GM11168 (cell line): ENCODE results near the gene SOWAHD.
"Not testable (repeated sequence)": the region's sequence is repeated elsewhere in the genome, so short reads cannot be mapped to it uniquely, and the experiment has no call there.

Experiments used
- in situ Hi-C: fragments of 300-500 bp; cut with MboI; formaldehyde crosslinking; loops from one replicate; pipeline ENCODE4 v1.12.0; 2022; ENCODE audit warnings: low sequenced_read_pairs; ENCODE audit not compliant: unreplicated experiment

The SOWAHD gene, protein sequence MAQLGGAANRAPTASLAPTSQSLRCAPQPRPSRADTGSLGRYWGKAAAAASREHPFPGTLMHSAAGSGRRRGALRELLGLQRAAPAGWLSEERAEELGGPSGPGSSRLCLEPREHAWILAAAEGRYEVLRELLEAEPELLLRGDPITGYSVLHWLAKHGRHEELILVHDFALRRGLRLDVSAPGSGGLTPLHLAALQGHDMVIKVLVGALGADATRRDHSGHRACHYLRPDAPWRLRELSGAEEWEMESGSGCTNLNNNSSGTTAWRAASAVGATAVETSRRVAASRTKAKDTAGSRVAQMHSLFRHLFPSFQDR

DNA sequence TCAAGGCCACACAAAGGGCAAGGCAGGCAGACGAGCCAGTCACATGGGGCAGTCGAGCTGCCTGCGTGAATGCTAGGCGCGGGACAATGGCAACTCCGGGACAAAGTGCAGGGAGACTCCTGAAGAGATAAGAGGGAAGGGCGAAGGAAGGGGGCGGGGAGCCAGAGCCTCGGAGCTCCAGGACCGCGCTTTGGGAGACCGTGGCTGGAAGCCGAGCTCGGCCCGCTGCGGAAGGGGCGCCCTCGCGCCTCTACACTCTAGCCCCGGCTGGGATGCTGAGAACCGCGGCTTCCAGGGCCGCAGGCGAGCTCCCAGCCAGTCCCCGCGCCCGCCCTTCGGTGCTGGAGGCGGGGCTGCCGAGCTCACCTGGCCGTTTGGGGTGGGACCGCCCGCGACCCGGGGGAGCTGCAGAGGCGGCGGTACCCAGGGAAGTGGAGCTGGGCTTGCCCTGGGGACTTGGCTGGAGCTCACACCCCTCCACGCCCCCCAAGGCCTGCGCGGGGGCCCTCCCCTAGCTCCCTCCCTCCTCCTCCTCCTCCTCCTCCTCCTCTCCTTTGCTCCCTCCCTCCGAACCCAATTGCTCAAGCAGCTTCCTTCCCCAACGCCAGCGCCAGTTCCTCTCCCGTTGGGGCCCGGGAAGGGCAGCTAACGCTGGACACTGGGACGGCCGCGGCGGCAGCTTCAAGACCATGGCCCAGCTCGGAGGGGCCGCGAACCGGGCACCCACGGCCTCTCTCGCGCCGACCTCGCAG, at the start of gene SOWAHD:
Gene SOWAHD (plus strand): TSS at position 610 of the 752 bp plus-strand sequence. CDS start 80 bp downstream, at position 690.
- in situ Hi-C loops = no loop called here

DNA sequence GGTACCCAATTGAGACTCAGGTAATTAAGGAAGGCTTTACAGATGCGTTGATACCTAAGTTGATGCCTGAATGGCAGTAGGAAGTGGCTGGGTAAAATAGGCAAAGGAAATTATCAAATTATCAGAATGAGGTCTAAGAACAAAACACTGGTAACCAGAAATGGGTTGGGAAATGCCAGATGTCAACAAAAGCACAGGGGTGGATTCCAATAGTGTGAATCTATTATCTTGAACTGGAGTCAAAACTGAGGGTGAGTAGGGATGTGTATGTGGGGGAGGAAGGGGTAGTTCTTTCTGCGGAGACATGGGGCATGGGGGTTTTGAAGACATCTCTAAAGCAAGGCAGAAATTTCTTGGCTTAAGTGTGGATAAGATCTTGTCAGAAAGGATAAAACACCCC, 49.5 kb upstream of the SOWAHD start:
- in situ Hi-C loops = no loop called here

DNA sequence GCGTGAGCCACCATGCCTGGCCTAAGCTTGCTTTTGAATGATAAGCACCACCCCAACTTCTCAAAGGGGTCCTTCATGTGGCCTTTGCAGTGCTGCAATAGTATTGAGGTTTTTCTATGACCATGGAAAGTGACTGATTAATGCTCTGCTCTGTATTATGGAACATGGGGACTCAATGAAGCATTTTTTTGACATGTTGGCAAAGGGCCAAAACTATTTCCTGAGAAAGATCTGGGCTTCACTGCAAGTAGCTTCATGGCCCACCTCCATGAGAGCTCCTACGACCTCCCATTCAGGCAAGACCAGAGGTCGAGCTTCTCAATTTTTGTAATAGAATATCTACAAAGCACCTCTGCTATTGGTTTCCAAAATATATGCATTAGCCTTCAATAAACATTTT, 48.8 kb upstream of the SOWAHD start:
- in situ Hi-C loops = no loop called here

DNA sequence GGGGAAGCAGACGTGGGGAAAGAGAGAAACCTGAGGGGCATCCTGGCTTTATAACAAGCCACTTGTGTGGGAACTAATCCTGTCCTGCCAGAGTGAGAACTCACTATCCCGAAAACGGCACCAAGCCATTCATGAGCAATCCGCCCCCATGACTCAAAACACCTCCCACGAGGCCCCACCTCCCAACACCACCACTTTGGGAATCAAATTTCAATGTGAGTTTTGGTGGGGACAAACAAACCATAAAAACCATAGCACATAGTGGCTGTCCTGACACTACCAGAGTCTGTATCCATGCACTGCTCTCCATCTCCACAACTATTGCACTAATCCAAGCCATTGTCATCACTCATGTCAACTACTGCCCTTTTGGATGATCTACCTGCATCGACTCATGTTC, 36.9 kb upstream of the SOWAHD start:
- in situ Hi-C loops = no loop called here

DNA sequence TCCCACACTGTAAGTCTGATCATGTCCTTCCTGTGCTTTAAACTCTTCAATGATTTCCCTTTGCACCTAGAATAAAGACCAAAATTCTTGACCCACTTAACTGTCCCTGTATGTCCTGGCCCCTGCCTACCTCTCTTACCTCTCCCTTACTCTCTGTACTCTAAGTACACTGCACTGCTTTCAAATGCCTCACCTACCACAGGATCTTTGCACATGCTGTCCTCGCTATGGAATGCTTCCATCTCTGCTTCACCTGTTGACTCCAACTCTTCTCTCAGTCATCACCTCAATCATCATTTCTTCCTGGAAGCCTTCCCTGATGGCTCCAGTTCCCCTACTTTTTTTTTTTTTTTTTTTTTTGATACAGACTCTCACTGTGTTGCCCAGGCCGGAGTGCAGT, 36.5 kb upstream of the SOWAHD start:
- in situ Hi-C loops = no loop called here

DNA sequence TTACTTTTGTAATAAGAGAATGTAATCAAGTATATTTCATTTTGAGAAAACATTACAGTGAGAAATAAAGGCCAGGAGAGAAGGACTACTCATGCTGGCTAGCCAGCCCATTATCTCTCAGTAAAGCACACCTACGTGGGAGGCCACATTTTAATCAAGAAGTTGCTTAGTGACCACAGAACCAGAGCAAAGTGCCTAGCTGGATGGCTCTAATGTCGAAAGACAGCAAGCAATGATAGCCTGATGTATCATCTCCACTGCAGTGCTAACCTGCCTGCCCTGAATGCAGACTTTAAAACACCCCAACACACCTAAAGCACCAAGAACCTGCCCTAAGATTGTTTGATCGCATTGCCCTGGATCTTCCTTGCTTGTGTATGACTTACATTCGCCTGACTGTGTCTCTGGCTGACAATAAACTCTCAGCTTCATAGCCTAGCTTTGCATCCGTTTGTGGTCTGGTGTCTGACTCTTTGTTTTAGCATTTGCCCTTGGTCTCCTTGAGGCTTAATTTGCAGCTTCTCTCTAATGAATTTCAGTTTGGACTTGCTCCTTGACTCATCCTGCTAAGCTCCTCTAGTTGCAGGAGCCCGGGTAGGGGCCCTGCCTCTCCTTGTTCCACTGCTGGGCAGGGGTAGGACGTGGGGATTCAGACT, 31.4 kb upstream of the SOWAHD start:
- in situ Hi-C loops = loop anchor here (25.0 kb wide), 1 partner anchor 215 kb away; no protein-coding TSS in a partner anchor

DNA sequence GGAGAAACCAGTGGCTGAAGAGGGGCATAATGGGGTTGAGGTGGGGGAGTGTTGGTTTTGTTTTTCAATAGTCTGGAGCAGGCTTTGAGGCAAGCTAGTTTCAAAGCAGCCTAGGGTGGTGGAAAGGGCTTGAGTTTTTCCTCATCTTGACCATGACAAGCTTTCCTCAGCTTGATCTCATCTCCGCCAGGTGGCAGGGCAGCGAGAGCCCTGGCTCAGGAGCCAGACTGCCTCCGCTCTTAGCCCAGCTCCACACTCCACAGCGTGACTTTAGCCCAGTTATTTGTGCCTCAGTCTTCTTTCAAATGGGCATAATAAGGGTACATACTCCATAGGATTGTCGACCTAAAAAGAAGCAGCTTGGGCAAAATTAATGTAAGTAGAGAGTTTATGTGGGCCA, 29.9 kb upstream of the SOWAHD start:
- in situ Hi-C loops = loop anchor here (25.0 kb wide), 1 partner anchor 216 kb away; no protein-coding TSS in a partner anchor

DNA sequence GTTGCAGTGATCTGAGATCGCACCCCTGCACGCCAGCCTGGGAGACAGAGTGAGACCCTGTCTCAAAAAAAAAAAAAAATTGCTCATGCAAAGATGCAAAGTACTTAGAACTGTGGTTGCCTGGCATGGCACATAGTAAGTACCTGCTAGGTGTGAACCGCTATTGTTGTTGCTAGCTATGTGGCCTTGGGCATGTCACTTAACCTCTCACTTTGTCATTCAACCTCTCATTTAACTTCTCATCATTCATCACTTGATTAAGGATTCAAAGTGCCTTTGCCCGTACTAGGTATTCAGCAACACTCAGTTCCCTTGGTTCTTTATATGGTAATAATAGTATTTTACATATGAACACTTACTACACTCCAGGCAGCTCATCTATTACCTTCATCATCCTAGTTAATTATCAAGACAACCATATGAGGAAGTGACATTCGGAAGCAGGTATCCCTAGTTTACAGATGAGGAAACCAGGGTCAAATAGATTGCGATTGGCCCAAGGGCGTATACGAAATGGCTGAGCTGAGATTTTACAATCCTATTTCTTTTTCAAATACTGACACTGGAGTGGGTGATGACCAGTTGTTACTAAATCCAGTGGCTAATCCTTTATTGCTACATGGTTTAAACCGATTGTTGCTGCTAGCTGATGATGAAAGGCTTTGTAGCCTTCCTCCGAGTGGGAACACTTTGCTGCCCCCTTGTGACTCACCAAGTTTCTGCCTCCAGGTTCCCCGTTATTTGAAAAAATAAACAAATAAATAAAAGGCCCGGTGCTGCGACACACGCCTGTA, 28.8 kb upstream of the SOWAHD start:
- in situ Hi-C loops = loop anchor here (25.0 kb wide), 1 partner anchor 217 kb away; no protein-coding TSS in a partner anchor

DNA sequence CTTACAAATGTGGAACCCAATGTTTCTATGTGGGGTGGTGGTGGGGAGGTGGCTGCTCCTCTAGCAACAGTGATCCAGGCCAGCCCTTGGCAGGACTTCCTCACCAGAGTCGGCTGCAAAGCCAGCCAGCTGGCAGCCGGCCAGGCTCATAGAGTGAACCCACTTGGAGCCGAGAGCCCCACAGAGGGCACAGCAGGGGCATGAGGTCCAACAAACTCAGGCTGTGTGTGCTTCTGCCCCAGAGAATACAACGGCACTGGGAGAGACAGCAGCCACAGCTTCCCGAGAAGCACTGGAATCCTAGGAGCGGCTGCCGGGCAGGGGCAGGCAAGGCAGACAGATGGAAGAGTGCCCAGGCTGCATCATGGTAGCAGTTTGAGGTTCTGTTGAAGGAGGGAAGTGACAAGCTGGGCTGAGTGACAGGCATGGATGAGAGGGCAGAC, 23.5 kb upstream of the SOWAHD start:
- in situ Hi-C loops = loop anchor here (25.0 kb wide), 1 partner anchor 223 kb away; no protein-coding TSS in a partner anchor

DNA sequence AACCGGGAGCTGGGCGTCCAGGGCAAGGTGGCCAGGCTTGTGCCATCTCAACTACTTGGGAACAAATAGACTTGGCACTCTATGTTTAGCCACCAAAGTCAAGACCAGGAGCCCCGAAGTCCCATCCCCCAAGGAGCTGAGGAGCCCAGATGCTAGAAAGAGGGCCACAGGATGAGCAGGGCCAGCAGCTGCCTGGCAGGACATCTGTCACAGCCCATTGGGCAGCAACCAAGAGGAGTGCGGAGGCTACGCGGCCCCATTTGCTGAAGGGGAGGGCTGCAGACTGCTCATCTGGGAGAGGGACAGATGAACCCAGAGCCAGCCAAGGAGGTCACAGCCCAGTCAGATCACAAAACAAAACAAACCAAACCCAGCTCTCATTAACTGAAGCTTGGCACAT, 22.9 kb upstream of the SOWAHD start:
- in situ Hi-C loops = loop anchor here (25.0 kb wide), 1 partner anchor 223 kb away; no protein-coding TSS in a partner anchor

DNA sequence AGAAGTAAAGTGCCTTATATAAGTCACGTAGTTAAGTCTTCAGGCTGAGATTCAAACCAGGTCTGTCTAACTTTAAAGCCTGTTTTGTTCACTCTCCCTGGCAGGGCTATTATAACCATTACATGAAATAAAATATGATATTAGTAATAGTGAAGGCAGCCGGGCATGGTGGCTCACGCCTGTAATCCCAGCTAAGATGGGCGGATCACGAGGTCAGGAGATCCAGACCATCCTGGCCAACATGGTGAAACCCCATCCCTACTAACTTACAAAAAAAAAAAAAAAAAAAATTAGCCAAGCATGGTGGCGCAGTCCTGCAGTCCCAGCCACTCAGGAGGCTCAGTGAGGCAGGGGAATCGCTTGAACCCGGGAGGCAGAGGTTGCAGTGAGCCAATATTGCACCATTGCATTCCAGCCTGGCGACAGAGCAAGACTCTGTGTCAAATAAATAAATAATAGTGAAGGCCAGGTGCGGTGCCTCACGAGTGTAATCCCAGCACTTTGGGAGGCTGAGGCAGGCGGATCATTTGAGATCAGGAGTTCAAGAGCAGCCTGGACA, 22.1 kb upstream of the SOWAHD start:
- in situ Hi-C loops = loop anchor here (25.0 kb wide), 1 partner anchor 224 kb away; no protein-coding TSS in a partner anchor

DNA sequence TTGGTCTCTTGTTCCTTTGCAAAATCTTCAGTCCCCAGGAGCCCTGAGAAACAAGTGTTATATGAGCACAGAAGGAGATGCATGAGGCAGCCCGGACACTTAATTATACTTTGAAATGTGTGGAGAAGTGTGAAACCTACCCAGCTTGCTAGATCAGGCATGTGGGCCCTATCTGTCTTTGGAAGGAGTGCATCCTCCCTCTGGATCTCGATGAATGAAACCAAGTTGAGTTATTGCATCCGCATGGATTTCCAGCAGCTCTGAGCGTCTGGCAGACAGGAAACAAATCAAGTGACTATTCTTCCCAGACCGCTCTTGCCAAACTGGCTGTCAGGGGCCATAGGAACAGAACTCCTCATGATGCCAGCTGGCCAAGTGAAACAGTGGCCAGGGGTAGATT, 19.6 kb upstream of the SOWAHD start:
- in situ Hi-C loops = loop anchor here (25.0 kb wide), 1 partner anchor 226 kb away; no protein-coding TSS in a partner anchor

DNA sequence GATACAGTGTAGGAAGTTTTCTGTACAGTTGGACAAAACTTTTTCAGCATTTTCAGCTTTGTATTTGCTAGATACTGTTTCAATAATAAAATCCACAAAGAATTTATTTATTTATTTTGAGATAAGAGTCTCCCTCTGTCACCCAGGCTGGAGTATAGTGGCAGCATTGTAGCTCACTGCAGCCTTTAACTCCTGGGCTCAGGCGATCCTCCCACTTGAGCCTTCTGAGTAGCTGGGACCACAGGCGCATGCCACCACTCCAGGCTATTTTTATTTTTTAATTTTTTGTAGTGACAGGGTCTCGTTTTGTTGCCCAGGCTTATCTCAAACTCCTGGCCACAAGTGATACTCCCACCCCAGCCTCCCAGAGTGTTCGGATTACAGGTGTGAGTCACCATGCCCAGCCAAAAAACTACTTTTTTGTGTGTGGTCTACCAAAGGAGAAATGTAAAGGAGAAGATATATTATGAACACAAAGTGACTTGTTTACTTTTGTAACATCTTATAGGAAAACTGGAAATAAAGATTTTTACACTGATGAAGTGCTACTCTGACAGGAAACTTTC, 13.0 kb upstream of the SOWAHD start:
- in situ Hi-C loops = loop anchor here (25.0 kb wide), 1 partner anchor 233 kb away; no protein-coding TSS in a partner anchor

DNA sequence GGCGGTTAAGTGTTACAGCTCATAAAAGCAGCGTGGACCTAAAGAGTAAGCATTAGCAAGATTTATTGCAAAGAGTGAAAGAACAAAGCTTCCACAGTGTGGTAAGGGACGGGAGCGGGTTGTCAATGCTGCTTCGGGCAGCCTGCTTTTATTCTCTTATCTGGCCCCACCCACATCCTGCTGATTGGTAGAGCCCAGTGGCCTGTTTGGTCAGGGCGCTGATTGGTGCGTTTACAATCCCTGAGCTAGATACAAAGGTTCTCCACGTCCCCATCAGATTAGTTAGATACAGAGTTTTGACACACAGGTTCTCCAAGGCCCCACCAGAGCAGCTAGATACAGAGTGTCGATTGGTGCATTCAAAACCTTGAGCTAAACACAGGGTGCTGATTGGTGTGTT, 8.3 kb upstream of the SOWAHD start:
- in situ Hi-C loops = not testable (repeated sequence)

DNA sequence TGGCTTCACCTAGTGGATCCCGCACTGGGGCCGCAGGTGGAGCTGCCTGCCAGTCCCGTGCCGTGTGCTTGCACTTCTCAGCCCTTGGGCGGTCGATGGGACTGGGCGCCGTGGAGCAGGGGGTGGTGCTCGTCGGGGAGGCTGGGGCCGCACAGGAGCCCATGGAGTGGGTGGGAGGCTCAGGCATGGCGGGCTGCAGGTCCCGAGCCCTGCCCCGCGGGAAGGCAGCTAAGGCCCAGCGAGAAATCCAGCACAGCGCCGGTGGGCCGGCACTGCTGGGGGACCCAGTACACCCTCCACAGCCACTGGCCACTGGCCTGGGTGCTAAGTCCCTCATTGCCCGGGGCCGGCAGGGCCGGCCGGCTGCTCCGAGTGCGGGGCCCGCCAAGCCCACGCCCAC, 7.6 kb upstream of the SOWAHD start:
- in situ Hi-C loops = not testable (repeated sequence)

DNA sequence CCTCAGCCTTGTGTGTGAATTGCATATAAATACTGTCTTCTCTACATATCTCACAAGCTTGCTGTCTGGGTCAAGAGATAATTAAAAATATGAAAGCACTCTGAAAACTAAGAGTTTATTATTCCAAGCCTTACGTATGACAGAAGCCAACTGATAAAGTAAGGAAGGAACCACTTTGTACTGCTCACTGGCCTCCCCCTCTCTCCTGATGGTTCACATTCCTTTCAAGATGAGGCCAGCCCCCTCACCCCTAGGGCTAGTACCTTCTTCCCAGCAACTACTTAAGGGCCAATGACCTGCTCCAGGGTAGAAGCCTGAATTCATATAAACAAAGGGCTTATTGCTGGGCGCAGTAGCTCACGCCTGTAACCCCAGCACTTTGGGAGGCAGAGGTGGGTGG, 5.4 kb upstream of the SOWAHD start:
- in situ Hi-C loops = no loop called here

DNA sequence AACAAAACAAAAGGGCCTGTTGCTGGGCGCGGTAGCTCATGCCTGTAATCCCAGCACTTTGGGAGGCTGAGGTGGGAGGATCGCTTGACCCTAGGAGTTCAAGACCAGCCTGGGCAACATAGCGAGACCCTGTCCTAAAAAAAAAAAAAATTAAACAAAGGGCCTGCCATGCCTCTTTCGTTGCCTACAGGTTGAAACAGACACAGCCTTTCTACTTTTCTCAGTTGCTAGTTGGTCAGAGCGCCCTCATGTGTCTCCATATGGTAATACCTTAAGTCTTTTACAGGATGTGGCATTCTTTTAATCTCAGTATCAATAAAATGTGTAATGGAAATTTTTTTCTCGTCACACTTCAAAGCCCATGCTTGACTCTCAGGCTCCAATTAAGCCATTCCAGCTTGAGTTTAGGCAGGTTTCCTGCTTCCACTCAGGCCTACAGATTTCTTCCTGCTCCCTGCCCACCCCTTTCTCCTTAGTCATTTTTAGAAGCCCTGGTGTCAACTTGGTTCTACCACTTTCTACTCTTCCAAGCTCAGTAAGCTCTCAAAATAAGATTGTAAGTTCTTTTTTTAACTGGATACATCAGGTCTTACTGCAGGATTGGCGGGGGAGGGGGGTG, 4.6 kb upstream of the SOWAHD start:
- in situ Hi-C loops = no loop called here

DNA sequence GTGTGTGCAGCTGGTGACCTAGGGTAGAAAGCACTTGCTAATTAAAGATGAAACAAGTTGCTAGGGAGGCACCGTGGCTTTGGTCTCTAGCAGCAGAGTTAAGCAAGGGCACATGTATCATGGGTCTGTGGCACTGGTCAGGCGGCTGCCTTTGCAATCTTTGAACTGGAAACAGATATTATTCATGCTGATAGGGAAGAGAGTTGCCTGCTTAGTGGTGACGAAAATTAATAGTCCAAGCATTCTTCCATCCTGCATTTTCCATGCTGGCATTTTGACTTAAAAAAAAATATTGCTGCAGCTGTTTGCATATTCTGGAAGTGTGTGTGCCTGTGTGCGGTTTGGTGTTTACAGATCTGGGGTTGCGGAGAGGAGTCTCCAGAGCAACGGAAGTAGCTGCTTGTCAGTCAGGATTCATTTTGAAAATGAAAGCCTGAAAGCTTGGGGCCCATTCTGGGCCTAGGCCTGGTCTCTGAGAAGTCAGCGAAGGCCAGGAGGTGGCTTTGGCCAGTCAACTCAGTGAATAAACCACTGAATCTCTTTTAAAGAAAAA, 2.3 kb upstream of the SOWAHD start:
- in situ Hi-C loops = no loop called here
